NT2/D1 (cell line): ENCODE data around the gene DNAH8.

Experiments
- SUZ12 ChIP-seq: IDR thresholded peaks from 2 replicates; pipeline ENCODE4 v1.6.1; 2011; ENCODE audit not compliant: insufficient read length, insufficient read depth; ENCODE audit errors: extremely low read depth
- YY1 ChIP-seq: IDR thresholded peaks from 2 replicates; pipeline ENCODE4 v1.6.1; 2011; ENCODE audit not compliant: insufficient read length, insufficient read depth

- TF ChIP-seq SUZ12 (no peak), YY1 (no peak)
These were observed 4.2 kb downstream of the DNAH8 start for GRCh38 chr6:38719358-38719757.
